Activated T-helper 17 cell treated with anti-CD3 and anti-CD28 coated beads, Interleukin-2, amount 50 U/mL, for 72 hours (primary cell): Measurements from ENCODE around the gene TMEM52. TPM values are rescaled to one million over a fixed set of nuclear protein-coding genes. Genes with fewer than 3 reads are reported as not detected.
"Not testable (repeated sequence)": the region's sequence is repeated elsewhere in the genome, so short reads cannot be mapped to it uniquely, and the experiment has no call there.

Source experiments
- ATAC-seq: fragments of 150-1000 bp; cut with Tn5 transposase; replicated peaks from 2 replicates; pipeline ENCODE4 v1.10.0; 2021; ENCODE audit warnings: mild to moderate bottlenecking, moderate library complexity
- H3K27ac Mint-ChIP-seq: one replicate; pipeline ENCODE4 v1.8.0; 2022; ENCODE audit warnings: mixed read lengths
- H3K27me3 Mint-ChIP-seq: one replicate; pipeline ENCODE4 v1.8.0; 2022; ENCODE audit warnings: mixed read lengths
- H3K36me3 Mint-ChIP-seq: one replicate; pipeline ENCODE4 v1.8.0; 2022; ENCODE audit warnings: low read depth, mild to moderate bottlenecking, mixed read lengths
- H3K4me1 Mint-ChIP-seq: one replicate; pipeline ENCODE4 v1.8.0; 2022; ENCODE audit warnings: mixed read lengths
- H3K4me3 Mint-ChIP-seq: one replicate; pipeline ENCODE4 v1.8.0; 2022; ENCODE audit warnings: mild to moderate bottlenecking, mixed read lengths
- H3K9me3 Mint-ChIP-seq: one replicate; pipeline ENCODE4 v1.8.0; 2022; ENCODE audit warnings: mixed read lengths
- total RNA-seq, 2 donors: library from RNA; stranded (reverse); gene quantifications; one replicate each; pipeline ENCODE4 v1.2.3, GENCODE V29; 2022

The TMEM52 gene
- total RNA-seq, 2 donors from 2014 or later = 1.8 to 2.0 TPM

DNA sequence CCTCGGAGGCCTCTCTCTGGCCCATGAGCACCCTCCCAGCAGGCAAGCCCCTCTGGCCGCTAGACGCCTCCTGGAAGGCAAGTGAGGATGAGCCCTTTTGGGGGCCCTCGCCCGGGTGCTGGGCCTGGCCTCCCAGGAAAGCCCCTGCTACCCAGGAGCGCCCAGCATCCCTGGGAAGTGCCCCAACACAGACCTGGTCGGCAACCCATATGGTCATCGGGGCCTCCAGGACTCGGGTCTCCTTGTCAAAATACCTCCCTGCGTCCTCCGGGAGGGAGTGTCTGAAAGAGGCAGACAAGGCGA is 21.0 kb upstream of the TMEM52 start:
- no peak for ATAC-seq
- H3K36me3 Mint-ChIP-seq = no peaks in the 10 kb centered on the region
- H3K27ac Mint-ChIP-seq = no peak overlapping the region
- H3K27me3 Mint-ChIP-seq = no peaks in the 10 kb centered on the region
- H3K9me3 Mint-ChIP-seq = no peaks in the 10 kb centered on the region
- H3K4me3 Mint-ChIP-seq = no peak overlapping the region
- H3K4me1 Mint-ChIP-seq = no peaks in the 10 kb centered on the region

DNA sequence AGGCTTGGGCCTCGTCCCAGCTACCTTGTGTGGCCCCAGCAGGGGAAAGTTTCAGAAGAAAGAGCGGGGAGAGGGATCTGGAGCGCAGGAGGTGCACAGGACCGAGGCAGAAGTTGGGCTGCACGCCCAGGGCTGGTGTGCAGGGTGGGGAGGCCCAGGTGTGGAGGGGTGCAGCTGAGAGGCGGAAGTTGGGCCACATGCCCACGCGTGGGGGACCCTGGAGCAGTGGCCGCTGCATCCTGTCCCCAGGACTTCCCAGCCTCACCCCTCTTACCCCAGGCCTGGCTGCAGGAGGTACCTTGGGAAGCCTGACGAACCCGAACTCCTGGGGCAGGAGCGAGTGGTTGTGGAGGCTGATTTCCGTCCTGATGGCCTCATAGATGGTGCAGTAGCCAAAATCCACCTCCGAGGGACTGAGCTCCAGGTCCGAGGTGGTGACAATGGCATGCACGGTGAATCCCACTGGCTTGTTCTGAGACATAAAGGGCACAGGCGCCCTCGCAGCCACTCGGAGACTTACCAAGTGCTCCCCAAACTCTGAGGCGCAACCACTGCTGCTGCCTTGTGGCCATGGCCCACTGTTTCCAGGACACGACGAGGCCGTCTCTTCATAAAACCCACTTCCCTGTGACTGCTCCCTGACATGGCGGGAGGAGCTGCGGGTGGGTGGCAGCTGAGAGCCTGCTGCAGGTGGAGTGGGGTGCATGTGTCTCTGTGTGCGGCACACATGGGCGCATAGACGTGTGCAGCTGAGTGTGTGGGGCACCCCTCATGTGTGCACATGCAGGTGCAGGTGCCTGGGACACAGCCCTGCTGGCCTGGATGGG is 20.4 kb upstream of the TMEM52 start:
- H3K27ac Mint-ChIP-seq = no peak overlapping the region
- H3K36me3 Mint-ChIP-seq = no peaks in the 10 kb centered on the region
- no peak overlapping the region for H3K4me3 Mint-ChIP-seq
- no peaks in the 10 kb centered on the region for H3K27me3 Mint-ChIP-seq
- no peak for ATAC-seq
- no peaks in the 10 kb centered on the region for H3K9me3 Mint-ChIP-seq
- H3K4me1 Mint-ChIP-seq = no peaks in the 10 kb centered on the region

DNA sequence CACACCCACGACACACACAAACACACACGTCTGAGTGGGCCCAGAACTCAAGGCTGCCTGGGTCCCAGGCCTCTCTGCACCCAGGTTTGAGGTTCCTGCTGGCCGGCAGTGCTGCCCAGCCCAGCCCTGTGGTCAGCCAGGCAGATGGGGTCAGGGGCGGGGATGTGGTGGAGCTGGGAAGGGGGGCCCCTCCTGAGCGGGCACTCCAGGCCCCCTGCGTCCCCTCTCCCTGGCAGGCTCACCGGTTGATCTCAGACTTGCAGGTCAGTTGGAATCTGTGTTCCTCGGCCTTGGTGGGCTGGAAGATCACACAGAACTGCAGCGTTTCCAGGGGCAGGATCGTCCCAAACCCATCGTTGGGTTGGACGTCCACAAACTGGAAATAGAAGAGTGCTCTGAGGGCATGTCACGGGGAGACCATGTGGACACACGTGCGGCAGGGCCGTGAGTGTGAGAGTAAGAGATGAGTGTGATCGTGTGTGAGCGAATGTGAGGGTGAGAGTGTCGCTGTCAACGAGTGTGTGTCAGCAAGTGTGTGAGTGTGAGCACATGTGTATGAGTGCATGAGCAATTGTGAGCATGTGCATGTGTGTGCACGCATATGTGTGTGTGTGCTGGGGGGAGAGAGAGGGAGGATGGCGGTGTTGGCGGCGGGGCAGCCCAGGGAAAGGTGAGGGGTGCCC is 19.7 kb upstream of the TMEM52 start:
- Mint-ChIP-seq H3K9me3 (peaks cover 4% of the 10 kb centered on the region), H3K27ac (no peak overlapping the region), H3K36me3 (no peaks in the 10 kb centered on the region), H3K4me1 (no peaks in the 10 kb centered on the region), H3K27me3 (no peaks in the 10 kb centered on the region), H3K4me3 (no peak overlapping the region)
- no peak for ATAC-seq

DNA sequence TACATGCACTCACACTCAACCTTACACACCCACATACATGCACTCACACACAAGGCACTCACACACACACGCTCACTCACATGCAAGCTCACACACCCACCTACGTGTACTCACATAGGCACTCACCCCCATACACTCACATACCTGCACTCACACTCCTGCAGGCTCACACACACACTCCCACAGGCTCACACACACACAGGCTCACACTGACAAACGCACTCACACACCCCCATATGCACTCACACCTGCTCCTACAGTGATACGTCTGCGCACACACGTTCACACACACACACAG is 19.1 kb upstream of the TMEM52 start:
- ATAC-seq = no peak
- Mint-ChIP-seq H3K36me3 (no peaks in the 10 kb centered on the region), H3K9me3 (peaks cover 4% of the 10 kb centered on the region), H3K27ac (no peak overlapping the region), H3K27me3 (no peaks in the 10 kb centered on the region), H3K4me3 (no peak overlapping the region), H3K4me1 (no peaks in the 10 kb centered on the region)

DNA sequence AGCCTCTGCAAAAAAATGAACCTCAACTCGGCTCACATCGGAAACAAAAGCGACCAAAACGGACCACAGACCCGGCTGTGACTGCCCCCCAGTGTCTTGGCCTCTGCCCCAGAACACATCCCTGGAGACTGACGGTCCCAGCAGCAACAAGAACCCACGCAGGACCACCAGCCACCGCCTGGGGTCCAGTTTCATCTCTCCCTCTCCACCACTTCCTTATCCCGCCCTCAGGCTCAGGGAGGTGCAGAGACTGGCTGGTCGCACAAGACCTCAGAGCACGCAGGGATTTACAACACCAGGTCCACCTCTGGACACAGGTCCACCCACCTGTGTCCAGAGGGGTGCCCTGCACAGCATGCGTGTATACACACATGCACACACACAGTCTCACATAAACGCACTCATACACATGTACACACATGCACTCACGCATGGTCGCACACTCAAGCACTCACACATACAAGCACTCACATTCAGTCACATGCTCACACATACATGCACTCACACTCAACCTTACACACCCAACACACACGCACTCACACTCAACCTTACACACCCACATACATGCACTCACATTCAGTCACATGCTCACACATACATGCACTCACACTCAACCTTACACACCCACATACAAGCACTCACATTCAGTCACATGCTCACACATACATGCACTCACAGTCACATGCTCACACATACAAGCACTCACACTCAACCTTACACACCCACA is 18.6 kb upstream of the TMEM52 start:
- Mint-ChIP-seq H3K27ac (no peak overlapping the region), H3K36me3 (no peaks in the 10 kb centered on the region), H3K27me3 (no peaks in the 10 kb centered on the region), H3K4me1 (no peaks in the 10 kb centered on the region), H3K4me3 (no peak overlapping the region), H3K9me3 (peaks cover 4% of the 10 kb centered on the region)
- ATAC-seq = no peak

DNA sequence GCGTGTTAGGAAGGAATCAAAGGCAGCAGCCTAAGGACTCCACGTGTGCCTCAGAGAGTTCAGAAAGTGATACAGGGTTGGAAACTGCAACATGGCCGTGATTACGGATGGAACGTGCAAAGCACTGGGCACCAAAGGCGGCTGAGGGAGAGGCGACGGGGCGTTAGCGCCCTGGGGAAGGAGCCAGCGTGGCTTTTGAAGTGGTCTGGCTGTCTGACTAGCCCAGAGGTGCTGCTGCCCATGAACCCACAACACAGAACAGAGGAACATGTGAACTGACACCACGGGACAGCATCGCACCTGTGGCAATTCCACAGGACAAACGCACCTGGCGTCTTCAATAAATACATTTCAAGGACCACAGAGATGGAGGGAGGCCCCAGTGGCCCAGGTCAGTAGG is 18.0 kb upstream of the TMEM52 start:
- Mint-ChIP-seq H3K27ac (no peak overlapping the region), H3K9me3 (peaks cover 4% of the 10 kb centered on the region), H3K4me3 (no peak overlapping the region), H3K4me1 (no peaks in the 10 kb centered on the region), H3K36me3 (no peaks in the 10 kb centered on the region), H3K27me3 (no peaks in the 10 kb centered on the region)
- no peak for ATAC-seq

DNA sequence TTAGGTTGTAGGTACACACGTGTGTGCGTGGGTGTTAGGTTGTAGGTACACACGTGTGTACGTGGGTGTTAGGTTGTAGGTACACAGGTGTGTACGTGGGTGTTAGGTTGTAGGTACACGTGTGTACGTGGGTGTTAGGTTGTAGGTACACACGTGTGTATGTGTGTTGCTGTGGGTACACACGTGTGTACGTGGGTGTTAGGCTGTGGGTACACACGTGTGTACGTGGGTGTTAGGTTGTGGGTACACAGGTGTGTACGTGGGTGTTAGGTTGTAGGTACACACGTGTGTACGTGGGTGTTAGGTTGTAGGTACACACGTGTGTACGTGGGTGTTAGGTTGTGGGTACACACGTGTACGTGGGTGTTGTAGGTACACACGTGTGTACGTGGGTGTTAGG is 15.8 kb upstream of the TMEM52 start:
- H3K9me3 Mint-ChIP-seq, H3K4me1 Mint-ChIP-seq, H3K27me3 Mint-ChIP-seq, ATAC-seq, H3K4me3 Mint-ChIP-seq, H3K27ac Mint-ChIP-seq, H3K36me3 Mint-ChIP-seq: not testable (repeated sequence)

DNA sequence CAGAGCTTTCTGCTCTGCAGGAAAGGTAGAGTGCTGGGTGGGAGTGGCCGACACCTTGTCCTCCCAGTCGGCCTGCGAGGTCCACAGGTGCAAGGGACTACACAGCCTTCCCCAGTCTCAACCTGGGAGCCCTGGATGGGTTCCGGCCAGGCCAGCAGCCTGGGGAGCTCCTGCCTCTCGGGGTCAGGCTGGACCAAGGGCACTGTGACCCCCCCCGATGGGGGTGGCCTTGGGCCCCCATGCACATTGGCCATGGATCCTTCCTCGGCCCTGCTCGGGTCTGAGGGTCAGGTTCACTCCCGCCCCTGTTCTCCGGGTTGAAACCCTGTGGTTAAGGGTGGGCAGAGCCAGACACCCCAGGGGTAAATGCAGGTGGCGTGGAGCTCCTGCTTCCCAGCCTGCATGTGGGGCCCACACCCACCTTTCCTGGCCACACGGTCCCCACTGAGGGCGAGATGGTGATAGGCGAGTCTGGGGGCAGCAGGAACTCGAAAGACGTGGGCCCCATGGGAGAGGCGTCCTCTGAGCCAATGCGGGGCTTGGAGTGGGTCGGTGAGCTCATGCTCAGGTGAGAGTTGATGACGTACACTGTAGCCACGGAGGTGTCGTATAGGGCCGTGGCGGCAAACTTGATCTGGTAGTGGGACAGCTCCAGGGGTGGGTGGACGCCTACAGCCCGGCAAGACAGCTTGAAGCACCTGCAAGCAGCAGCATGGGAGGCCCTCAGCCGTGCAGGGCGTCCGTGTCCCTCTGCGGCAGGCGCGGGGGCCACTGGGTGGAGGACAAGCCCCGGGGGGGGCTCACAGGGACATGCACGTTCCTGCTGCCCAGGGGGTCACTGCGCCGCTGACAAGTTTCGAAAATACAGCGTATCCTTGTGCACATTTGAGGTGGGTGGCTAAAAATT is 10.8 kb upstream of the TMEM52 start:
- no peaks in the 10 kb centered on the region for H3K4me1 Mint-ChIP-seq
- no peaks in the 10 kb centered on the region for H3K36me3 Mint-ChIP-seq
- peaks cover 4% of the 10 kb centered on the region for H3K9me3 Mint-ChIP-seq
- ATAC-seq = no peak
- no peak overlapping the region for H3K4me3 Mint-ChIP-seq
- no peak overlapping the region for H3K27ac Mint-ChIP-seq
- H3K27me3 Mint-ChIP-seq = no peaks in the 10 kb centered on the region

DNA sequence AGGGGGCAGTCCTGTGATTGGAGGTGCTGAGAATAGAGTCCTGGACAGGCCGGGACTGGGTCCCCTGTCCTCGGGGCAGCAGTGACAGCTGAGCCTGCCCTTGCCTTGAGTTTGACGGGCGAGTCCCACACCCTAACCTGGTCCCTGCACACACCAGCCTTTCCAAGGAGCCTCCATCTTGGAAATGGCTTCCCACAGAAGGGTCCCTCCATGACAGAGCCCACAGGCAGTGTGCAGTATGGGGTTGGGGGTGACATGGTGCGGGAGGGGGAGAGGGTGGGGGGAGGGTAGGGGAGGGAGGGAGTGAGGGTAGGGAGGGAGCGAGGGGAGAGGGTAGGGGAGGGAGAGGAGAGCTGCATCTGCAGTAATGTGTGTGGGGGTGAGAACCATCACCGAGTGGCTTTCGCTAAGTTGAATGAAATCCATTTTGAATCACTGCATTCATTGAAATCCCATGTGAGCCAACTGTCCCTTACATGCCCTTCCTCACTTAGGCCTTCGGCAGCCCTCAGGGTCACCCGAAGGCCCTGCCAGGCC is 10.1 kb upstream of the TMEM52 start:
- H3K4me3 Mint-ChIP-seq = no peak overlapping the region
- peaks cover 2% of the 10 kb centered on the region for H3K9me3 Mint-ChIP-seq
- no peaks in the 10 kb centered on the region for H3K36me3 Mint-ChIP-seq
- H3K4me1 Mint-ChIP-seq = no peaks in the 10 kb centered on the region
- no peaks in the 10 kb centered on the region for H3K27me3 Mint-ChIP-seq
- no peak for ATAC-seq
- no peak overlapping the region for H3K27ac Mint-ChIP-seq

DNA sequence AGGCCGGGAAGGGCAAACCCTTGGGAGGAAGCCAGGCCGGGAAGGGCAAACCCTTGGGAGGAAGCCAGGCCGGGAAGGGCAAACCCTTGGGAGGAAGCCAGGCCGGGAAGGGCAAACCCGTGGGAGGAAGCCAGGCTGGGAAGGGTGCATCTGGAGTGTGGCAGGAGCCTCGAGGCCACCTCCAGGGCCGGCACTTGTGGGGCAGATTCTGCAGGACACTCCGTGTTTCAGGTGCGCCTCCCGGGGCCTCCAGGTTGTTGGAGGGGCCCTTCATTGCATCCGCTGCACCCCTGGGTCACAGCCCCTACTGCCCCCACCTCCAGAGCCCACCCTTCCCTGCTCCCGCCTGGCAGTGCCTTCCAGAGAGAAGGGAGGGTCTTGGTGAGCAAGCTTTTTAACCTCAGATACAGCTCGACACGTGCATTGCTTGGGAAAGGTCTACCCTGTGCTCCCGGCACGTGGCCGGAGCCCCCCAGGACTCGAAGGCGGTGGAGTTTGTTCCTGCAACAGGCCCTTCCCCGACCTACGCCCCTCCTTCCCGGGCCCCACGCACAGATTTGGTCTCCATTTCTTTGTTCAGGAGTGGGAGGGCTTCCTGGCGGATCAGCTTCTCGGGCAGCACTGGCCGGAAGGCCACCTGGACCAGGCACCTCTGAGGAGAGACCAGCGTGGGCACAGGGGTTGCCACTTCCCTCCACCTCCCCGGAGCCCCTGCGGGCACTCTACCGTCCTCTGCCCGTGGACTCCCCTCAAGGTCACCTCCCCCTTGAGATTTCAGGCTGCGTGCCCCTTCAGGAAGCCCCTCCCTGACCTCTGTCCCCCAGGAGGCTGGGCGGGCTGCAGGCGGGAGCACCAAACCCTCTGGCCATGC is 9.4 kb upstream of the TMEM52 start:
- no peak overlapping the region for H3K4me3 Mint-ChIP-seq
- no peaks in the 10 kb centered on the region for H3K9me3 Mint-ChIP-seq
- ATAC-seq = no peak
- no peaks in the 10 kb centered on the region for H3K27me3 Mint-ChIP-seq
- no peak overlapping the region for H3K27ac Mint-ChIP-seq
- no peaks in the 10 kb centered on the region for H3K36me3 Mint-ChIP-seq
- no peaks in the 10 kb centered on the region for H3K4me1 Mint-ChIP-seq

DNA sequence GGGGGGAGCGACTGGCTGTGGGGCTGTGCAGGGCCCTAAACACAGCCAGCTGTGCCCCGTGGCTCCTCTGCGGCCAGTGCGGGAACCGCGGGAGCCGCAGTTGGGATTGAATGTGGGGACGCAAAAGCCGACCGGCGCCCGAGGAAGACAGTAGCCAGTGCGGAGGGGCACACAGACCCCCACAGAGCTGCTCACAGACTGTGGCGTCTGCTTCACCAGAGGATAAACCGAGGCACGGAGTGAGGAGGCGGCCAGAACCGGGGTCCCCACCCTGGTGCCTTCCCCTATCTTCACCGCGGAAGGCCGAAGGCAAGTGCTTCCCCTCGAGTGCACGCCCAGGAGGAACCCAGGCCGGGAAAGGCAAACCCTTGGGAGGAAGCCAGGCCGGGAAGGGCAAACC is 8.7 kb upstream of the TMEM52 start:
- Mint-ChIP-seq H3K9me3 (no peaks in the 10 kb centered on the region), H3K36me3 (no peaks in the 10 kb centered on the region), H3K4me1 (no peaks in the 10 kb centered on the region), H3K4me3 (no peak overlapping the region), H3K27ac (no peak overlapping the region), H3K27me3 (no peaks in the 10 kb centered on the region)
- ATAC-seq = no peak

DNA sequence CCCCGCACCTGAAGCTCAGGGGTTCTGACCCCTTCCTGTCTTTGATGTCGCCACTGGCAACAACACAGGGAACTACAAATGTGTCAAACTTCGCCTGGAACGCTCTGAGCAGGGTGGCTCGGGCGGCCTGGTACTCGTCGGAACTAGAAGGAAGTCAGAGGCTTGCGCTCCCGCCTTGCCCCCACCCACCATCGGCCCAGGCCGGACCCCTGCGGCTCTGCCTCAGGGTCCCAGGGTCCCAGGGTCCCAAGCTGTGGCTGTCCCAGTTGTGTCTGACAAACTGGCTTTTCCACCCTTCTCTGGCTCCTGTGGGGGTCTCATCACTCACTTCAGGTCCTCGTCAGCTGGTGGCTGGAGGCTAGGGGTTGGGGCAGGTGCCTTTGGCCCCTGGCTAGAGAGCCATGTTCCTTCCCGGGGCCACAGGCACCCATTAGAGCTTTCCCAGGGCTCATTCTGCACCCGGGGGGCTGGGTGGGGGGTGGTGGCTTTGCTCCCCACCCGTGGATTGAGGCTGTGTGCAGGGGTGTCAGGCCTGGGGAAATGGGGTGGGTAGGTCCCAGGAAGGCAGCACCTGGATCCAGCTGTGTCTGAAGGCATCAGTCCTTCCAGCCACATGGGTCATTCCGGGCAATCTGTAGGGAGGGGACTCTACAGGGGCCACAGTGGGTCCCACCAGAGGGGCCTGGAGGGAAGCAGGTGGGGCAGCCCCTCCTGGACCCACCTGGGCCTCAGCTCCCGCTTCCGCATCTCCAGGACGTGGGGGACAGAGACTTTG is 8.0 kb upstream of the TMEM52 start:
- Mint-ChIP-seq H3K36me3 (no peaks in the 10 kb centered on the region), H3K4me3 (no peak overlapping the region), H3K27me3 (no peaks in the 10 kb centered on the region), H3K9me3 (no peaks in the 10 kb centered on the region), H3K4me1 (no peaks in the 10 kb centered on the region), H3K27ac (no peak overlapping the region)
- no peak for ATAC-seq

DNA sequence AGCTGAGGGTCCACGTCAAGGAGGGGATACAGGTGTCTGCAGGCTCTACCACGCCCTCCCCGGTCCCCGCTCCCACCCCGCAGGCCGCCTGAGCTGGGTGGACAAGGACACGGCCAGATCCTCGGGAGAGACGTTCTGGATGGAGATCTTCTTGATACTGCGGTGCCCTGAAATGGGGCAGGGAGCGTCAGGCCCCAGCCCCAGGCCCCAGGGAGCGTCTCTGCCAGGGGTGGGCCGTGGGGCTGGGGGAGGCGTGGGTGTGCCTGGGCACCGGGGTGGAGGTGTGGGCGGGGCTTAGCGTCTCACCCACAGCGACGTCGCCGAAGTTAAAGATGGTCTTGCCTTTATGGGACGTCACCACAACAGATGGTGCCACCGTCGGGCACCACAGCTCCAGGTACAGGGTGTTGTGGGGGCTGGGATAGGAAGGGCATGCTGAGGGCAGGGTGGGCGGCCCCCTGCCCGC is 7.3 kb upstream of the TMEM52 start:
- no peaks in the 10 kb centered on the region for H3K9me3 Mint-ChIP-seq
- no peak for ATAC-seq
- H3K4me1 Mint-ChIP-seq = no peaks in the 10 kb centered on the region
- no peaks in the 10 kb centered on the region for H3K27me3 Mint-ChIP-seq
- H3K4me3 Mint-ChIP-seq = no peak overlapping the region
- H3K36me3 Mint-ChIP-seq = no peaks in the 10 kb centered on the region
- no peak overlapping the region for H3K27ac Mint-ChIP-seq
